NCI-H1417 (cell line): ENCODE results near the gene CCDC12.

Source experiments
- DNase-seq, 3 experiments: peaks; one replicate each; lab custom pipeline; 2025; lab: John Stamatoyannopoulos, UW

The CCDC12 gene

DNA sequence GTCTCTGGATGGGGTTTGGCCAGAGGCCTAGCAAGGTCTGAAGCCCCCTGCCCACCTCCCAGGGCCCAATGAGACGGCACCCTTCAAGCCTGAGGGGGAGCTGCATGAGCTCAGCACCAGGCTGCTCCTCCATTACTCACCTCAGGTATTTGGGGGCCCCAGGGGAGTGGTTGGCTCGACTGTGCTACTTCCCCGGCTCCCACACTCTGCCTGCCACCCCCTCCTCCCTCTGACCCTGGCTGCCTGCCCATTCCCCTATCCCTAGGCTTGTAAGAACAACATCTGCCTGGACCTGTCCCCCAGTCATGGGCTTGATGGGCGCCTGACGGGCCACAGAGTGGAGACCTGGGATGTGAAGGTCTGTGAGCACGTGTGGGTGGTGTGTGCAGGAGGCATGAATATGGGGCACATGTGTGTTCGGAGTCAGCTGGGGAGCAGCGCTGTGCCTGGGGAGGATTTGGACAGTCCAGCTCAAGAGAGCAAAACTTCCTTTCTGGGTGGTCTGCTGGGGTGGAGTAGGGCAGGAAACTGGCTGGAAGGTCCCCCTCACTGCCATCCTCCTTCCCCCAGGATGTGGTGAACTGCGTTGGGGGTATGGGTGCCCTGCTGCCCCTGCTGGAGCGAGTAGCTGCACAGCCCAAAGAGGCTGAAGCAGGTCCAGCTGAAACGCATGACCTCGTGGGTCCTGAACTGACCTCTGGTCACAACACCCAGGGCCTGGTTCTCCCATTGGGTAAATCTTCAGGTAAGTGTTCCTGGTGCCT lies 20.3 kb upstream of the CCDC12 start:
- no peak for DNase-seq

DNA sequence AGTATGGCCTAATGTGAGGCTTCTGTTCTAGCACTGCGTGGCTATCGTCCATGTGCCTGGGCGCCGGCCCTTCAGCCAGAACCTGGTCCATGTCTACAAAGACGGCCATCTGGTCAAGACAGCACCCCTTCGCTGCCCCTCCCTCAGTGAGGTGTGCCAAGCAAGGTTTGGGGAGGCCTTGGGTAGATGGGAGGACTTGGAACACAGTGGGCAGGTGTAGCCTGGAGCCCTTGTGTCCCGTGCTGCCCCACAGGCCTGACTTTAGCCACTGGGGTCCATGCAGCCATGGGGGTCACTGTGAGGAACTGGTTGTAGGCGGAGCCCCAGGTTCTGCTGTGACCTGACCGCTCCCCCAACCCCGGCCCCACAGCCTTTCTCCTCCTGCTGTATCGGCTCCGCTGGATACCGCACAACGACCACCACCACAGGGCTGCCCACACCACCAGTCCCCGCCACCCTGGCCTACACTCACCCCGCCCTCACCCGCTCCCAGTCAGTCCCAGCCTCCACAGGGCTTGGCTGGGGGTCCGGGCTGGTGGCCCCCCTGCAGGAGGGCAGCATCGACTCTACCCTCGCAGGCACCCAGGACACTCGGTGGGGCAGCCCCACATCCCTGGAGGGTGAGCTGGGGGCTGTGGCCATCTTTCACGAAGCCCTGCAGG lies 19.5 kb upstream of the CCDC12 start:
- no peak for DNase-seq

DNA sequence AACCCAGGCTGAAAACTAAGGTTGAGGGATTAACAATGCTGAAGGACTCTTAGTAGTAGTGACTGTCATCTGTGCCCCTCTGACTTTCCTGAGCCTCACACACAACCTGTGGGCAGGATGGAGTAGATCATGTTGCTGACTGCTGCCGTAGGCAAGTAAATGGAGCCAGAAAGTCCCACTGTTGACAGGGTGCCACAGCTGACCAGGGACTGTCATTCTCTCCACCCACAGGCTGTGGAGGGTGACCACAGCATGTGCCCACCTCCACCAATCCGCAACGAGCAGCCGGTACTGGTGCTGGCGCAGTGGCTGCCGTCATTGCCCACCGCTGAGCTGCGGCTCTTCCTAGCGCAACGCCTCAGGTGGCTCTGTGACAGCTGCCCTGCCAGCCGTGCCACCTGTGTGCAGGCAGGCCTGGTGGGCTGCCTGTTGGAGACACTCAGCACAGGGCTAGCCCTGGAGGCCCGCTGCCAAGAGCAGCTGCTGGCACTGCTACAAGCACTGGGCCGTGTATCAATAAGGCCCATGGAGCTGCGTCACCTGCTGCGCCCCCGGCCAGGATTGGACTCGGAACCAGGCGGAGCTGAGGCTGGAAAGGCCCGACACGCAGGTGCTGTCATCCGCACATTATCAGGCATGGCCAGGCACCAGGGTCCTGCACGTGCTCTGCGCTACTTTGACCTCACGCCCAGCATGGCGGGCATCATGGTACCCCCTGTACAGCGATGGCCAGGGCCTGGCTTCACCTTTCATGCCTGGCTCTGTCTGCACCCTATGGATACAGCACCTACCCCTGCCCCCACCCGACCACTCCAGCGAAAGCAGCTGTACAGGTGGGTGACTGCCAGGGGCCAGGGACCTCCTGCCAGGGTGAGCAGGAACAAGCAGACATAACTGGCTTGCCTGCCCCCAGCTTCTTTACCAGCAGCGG lies 18.5 kb upstream of the CCDC12 start:
- no peak for DNase-seq

DNA sequence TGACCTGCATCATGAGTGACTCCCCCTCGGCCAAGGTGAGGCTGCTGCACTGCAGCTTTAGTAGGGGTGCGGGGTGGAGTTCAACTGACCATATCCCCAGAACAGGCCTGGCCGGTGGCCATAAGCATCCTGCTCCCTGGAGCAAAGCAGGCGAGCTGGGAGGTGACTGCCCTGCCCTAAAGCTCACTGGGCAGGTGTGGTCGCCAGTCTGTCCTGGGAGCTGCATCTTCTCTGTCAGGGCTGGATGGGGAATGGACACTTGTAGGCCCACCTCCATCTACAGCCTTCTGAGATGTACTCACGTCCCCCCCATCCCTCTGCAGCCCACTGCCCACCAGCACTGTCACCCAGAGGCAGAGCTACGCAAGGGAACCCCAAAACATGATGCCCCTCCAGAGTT lies 17.4 kb upstream of the CCDC12 start:
- DNase-seq = no peak

DNA sequence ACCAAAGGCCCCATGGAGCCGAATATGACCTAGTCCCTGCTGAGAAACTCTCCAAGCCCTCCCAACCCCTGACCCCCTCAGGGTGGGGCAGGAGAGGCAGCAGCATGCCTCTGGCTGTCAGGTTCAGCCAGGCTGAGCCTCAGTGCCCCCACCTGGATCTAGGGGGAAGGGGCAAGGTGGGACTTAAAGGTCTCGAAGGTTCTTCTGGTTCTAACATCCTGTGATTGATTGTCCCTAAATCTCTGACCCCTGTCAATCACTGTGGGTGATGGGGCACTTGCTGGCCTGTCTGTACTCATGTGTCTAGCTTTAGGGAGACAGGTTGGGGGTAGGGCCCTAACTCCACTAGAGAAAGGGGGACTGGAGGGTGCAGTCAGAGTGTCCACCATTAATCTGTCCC lies 16.7 kb upstream of the CCDC12 start:
- DNase-seq = no peak

DNA sequence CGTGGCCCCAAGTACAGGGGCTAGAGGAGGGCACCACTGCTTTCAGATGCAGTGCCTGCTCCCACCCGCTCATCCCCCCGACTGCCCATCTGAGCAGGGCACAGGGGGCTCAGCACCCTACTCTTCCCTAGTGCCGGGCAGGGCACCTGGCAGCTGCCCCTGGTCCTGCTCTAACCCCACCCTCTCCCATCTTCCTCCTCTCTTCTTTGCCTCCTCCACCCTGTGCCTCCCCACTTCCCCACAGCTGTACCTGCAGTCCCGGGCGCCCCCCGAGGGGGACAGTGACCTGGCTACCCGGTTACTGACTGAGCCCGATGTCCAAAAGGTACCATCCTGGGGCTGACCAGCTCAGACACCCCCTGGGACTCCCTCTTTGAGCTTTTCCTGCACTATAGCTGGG lies 15.7 kb upstream of the CCDC12 start:
- no peak for DNase-seq

DNA sequence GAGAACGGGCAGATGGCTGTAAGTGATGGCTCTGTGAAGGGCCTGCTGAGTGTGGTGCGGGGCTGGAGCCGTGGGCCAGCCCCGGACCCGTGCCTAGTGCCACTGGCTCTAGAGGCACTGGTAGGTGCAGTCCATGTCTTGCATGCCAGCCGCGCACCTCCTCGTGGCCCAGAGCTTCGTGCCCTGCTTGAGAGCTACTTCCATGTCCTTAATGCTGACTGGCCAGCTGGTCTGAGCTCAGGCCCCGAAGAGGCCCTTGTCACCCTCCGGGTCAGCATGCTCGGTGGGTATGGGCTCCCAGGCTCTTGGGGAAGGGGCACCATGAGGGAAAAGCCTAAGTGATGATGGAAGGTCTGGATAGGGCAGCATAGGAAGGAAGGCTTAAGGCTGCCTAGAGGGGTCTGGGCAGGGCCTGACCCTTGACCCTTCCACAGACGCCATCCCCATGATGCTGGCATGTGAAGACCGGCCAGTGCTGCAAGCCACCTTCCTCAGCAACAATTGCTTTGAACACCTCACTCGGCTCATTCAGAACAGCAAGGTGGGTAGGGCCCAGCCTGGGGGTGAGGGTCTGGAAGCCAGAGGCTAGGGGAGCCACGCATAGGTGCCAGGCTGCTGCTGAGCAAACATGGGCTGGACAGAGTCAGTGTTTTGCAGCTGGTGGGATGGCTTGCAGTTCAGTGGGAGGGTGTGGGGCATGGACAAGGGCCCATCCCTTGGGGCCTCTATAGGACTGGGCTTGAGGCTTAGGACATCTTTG lies 15.0 kb upstream of the CCDC12 start:
- no peak for DNase-seq

DNA sequence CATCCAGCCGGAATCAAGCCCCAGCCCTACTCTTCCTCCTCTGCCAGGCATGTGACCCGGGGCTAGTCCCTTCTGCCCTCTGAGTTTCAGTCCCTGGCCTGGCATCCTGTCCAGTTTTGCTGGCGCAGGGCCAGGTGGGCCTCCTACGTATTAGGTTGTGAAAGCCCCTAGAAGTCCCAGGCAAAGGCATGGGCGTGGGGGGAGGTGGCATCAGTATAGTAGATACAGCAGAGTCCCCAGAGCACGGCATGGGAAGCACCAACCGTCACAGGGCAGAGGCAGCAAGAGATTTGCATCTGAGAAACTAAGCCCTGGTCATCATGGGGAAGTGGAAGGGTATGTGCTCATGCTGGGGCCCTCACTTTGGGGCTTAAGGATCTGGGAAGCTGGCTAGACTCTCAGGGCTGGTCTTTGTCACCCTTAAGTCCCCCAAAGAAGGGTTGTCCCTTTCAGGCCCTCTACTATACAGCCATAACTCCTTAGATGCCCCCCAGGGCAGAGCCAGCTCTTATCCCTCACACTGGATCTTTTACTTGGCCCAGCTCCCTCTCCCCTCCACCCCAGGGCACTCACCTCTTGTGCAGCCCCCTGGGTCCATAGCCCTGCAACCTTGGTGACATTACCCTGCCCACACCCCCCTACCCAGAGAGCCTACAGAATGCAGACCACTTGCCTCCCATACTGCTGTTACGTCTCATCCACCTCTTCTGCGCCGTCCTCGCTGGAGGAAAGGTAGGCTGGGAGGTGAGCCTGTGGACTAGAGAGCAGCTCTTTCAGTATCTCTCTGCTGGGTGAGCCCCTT lies 14.2 kb upstream of the CCDC12 start:
- no peak for DNase-seq

DNA sequence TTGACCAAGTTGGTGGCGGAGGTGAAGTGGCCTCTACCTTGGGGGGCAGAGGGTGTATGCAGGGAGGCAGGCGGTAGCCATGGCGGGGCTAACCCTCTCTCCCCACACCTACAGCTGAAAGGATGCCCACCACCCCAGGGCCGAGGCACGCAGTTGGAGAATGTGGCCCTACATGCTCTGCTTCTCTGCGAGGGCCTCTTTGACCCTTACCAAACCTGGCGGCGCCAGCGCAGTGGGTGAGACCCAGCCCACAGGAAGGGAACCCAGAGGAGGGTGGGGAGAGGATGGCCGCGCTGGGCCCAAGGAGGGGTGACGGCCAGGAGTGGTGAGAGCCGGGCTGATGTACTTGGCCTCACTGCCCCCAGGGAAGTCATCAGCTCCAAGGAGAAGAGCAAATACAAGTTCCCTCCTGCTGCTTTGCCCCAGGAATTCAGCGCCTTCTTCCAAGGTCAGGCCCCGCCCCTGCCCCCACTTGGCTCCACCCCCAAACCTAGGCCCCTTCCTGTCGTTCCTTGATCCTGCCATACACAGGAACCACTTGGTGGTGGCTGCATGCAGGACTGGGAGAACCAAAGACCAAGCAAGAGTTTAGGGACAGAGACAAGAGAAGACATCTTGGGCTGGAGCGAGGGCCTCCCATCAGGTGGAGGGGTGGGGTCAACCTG lies 12.7 kb upstream of the CCDC12 start:
- no peak for DNase-seq

DNA sequence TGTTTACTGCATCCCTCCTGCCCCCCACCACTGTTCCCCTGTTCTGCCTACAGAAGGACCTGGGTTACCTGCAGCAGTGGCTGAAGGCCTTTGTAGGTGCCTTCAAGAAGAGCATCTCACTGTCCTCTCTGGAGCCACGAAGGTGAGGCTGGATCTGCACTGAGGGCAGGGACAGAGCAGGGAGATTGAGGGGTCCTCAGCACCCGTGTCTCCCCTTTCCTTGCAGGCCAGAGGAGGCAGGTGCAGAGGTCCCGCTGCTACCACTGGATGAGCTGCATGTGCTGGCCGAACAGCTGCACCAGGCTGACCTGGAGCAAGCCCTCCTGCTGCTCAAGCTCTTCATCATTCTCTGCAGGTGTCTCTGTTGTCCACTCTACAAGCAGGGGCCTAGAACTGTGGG lies 12.1 kb upstream of the CCDC12 start:
- DNase-seq = no peak

DNA sequence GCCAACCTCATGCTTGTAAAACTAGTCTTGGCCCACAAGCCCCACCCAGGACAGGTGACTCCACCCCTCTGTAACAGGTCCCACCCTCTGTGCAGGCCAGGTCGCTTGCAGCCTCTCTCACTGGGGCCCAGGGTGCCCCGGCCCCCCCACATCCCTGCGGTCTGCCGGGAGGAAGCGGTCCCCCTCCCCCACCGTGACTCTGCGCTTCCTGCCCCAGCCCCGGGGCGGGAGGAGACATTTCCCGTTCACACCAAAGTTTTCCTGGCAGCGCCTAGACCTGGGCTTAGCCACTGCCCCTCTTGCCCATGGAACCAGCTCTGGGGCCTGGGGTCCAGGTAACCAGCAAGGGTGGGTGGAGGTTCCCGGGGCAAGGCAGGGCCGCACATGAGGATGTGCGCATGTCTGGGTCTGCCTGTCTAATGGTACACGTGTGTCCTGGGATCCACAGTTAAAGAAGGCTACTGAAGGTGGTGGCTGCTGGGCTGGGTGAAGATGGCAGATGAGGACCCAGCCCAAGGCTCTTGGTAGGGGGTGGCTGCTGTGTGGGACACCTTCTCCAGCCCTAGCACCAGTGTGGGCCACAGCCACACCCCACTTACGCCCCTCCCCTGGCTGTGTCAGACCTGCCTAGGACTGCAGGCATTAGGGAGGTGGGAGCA lies 11.3 kb upstream of the CCDC12 start:
- no peak for DNase-seq

DNA sequence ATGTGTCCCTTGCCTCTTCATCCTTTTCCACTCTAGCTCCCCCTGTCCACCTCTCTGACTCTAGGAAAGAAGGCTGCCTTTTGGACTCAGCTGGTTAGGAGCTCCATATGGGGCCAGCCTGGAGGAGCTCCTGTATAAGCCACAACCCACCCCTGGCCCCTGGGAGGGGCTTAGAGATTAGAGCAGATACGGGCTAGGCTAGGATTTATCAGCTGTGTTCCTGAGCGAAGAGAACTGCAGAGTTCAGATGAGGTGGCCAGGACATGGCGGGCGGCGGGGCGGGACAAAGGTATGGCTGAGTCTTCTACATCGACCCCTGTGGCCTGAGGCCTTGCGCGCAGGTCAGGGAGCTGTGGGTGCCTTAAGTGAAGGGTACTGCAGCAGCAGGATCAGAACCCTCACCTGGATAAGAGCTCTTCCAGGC lies 10.8 kb upstream of the CCDC12 start:
- no peak for DNase-seq

DNA sequence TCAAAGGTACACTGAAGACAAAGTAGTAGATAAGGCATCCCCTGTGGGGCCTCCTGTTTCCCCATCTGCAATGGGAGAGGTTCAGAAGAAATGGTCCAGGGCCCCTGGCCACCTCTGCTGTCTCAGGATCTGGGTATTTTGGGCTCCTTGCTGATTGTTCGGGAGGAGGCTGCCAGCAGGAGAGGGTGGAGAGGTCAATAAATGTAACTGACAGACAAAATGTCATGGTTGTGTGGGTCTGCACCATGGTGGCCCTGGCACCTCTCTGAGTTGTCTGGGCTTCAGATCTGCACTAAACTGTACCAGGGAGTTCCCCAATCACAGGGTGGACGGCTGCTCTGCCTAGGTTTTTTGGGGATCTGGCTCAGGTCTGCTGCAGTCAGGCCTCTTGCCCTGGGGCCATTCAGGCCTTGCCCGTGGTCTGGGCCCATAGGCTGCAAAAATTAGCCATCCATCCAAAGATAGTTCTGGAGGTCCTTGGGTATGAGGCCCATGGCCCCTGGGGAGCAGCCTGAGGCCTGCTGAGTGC lies 10.3 kb upstream of the CCDC12 start:
- DNase-seq = no peak

DNA sequence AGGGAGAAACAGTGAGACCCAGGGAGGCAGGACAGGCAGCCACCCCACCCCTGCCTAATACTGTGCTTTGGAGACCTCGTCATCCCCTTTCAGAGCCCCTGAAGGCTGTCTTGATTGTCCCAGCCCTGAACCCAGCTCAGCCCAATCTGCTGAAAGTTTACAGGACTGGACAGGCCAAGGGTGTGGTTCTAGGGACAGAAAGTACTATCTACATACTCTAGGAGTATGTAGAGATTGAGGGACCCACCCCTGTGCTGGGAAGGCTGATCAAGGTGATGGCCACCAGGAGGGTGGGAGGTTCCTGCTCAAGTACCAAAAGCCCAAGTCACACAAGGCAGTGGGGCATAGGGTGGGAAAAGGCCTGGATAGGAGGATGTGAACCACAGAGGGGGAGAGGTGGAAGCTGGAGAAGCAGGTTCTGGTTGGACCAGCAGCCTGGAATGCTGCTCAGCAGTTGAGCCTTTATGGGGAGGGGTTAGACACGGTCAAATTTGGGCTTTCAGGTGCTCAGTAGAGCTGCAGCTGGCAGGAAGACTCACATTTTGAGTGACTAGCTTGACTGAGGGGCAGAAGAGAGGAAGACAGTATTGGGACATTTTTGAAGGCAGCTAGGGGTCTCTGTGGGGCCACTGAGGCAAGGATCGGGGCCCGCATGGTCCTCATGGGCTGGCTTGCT lies 9.6 kb upstream of the CCDC12 start:
- DNase-seq = no peak

DNA sequence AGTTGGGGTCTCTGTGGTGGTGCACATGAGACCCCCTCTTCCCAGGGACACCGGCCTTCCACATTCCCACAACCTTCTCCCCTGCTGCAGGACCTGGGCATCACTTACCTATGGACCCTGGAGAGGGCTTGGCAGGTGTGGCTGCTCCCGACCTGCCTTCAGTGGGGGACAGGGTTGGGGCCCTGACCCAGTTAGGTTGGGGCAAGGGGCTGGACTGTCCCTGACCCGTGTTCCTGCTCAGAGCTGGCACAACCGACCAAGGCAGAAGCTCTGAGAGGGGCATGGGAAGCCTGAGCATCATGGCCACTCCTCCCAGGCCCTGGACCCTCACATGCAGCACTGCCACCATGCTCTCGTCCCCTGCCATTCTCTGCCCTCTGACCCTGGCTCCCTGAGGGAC lies 9.0 kb upstream of the CCDC12 start:
- no peak for DNase-seq

DNA sequence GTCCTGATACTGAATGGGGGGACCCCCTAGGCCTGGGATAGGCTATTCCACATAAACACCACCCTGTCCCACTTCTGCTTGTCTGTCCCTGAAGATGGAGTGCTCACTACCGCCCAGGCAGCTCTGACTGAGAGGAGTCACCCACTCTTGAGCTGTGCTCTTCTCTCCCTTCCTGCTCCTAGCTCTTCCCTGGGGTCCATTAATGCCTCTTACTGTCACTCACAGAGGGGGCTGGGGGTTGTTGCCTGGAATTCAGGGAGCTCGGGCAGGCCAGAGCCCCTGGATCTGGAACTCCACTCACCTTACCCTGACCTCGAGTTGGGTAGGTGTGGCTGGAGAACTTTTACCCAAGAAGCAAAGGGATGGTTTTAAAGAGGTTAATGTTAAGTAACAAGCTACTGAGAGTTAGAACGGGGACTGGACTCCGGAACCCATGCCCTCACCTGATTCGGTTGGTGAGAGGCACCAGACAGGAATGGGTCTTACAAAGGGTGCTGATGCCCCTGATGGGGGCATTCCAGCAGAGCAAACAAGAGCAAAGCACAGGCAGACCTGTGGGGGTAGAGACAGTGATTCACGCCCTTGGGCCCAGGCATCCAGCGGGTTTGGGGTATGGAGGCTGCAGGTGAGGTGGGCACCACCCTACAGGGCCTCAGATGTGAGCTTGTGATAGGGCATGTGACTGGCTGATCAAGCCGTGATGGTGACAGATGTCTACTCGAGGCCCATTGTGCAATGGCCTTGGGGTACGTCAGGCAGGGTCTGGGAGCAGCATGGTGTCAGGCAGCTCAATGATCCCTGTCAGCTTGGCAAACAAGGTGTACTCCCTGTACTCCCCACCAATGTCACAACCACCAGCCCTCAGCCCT lies 8.3 kb upstream of the CCDC12 start:
- DNase-seq = no peak

DNA sequence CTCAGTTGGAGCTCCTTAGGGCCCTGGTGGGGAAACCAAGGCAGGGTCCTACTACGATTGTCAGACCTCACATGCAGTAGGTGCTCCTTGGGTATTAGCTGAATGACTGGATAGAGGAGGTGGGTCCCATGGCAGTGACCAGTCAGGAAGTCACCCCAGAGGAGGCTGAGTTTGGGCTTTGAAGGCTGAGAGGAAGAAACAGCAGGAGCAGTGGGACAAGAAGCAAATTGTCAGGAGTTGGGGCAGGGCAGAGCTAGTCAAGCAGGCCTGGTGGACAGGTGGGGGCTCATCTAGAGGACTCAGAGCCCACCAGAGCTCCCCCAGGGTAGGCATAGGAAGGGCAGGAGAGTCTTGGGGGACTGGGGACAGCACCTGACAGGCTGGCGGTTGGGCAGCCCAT lies 6.0 kb upstream of the CCDC12 start:
- DNase-seq = no peak

DNA sequence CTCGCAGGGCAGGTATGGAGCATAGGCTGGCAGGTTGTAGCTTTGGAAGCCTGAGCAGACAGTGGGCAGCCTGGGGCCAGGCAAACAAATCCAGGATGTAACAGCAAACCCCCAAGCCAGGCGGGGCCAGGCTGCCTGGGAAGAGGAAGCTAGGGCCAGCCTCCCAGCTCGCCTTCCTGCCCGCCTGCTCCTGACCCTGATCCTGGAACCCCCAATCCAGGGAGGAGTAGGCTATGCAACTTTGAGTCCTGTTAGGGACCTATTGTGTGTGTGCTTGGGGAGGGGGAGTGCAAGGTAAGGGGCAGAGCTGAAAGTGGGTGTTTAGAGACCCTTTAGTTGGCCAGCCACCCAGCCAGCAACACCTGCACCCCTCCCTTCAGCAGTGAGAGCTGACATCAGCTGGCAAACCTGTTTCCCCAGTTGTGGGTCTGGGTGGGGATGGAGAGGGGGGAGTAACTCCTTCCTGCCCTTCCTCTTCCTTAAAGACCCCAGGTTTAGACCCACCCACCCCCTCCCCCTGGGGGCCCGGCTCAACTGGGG lies 5.5 kb upstream of the CCDC12 start:
- DNase-seq = peak in 2 of 3 experiments; percentile 28 to 32
